H9 (cell line): ENCODE results near the gene PLXNA4. TPM values are rescaled to one million over a fixed set of nuclear protein-coding genes. Genes with fewer than 3 reads are reported as not detected.

ENCODE experiments used
- DNase-seq: peaks from one replicate; pipeline ENCODE4 v3.0.0-alpha.2; 2017
- H2AFZ ChIP-seq: one replicate; pipeline ENCODE4 v1.6.1; 2013; ENCODE audit warnings: mild to moderate bottlenecking, low read length, control low read depth, moderate library complexity
- H2AK5ac ChIP-seq: 2 replicates; pipeline ENCODE4 v1.6.1; 2013; ENCODE audit warnings: low read length, control low read depth, mixed read lengths; ENCODE audit not compliant: insufficient read length
- H2BK120ac ChIP-seq: one replicate; pipeline ENCODE4 v1.6.1; 2013; ENCODE audit warnings: low read depth, mild to moderate bottlenecking, low read length, control low read depth, inconsistent platforms; ENCODE audit not compliant: poor library complexity, severe bottlenecking
- H2BK12ac ChIP-seq: 2 replicates; pipeline ENCODE4 v1.6.1; 2013; ENCODE audit warnings: low read length, control low read depth, mixed read lengths, low read depth; ENCODE audit not compliant: insufficient read length
- H2BK15ac ChIP-seq: 2 replicates; pipeline ENCODE4 v1.6.1; 2013; ENCODE audit warnings: low read depth, low read length, control low read depth
- H2BK20ac ChIP-seq: one replicate; pipeline ENCODE4 v1.6.1; 2013; ENCODE audit warnings: low read depth, mild to moderate bottlenecking, low read length, control low read depth, inconsistent platforms; ENCODE audit not compliant: poor library complexity, severe bottlenecking
- H2BK5ac ChIP-seq: 2 replicates; pipeline ENCODE4 v1.6.1; 2013; ENCODE audit warnings: low read length, control low read depth, mixed read lengths; ENCODE audit not compliant: insufficient read length
- H3K14ac ChIP-seq: 2 replicates; pipeline ENCODE4 v1.6.1; 2013; ENCODE audit warnings: low read length, control low read depth; ENCODE audit not compliant: insufficient read depth
- H3K18ac ChIP-seq: 2 replicates; pipeline ENCODE4 v1.6.1; 2013; ENCODE audit warnings: low read depth, mild to moderate bottlenecking, mixed read lengths, low read length, control low read depth; ENCODE audit not compliant: insufficient read length
- H3K23ac ChIP-seq: 2 replicates; pipeline ENCODE4 v1.6.1; 2013; ENCODE audit warnings: low read length, control low read depth, mixed read lengths, low read depth; ENCODE audit not compliant: insufficient read length
- H3K23me2 ChIP-seq: 2 replicates; pipeline ENCODE4 v1.6.1; 2013; ENCODE audit warnings: low read depth, mild to moderate bottlenecking, mixed read lengths, low read length, control low read depth; ENCODE audit not compliant: insufficient read length, poor library complexity, severe bottlenecking
- H3K27ac ChIP-seq: 2 replicates; pipeline ENCODE4 v1.5.1; 2013; ENCODE audit warnings: low read length, control low read depth, mixed read lengths, low read depth; ENCODE audit not compliant: insufficient read length
- H3K27me3 ChIP-seq: 2 replicates; pipeline ENCODE4 v1.6.1; 2013; ENCODE audit warnings: low read length, control low read depth, inconsistent platforms; ENCODE audit not compliant: insufficient read depth
- H3K4ac ChIP-seq: 2 replicates; pipeline ENCODE4 v1.6.1; 2013; ENCODE audit warnings: low read depth, mild to moderate bottlenecking, control low read depth, inconsistent platforms, low read length, moderate library complexity
- H3K4me1 ChIP-seq: 2 replicates; pipeline ENCODE4 v1.6.1; 2013; ENCODE audit warnings: low read length, control low read depth, inconsistent platforms; ENCODE audit not compliant: insufficient read depth
- H3K4me2 ChIP-seq: 2 replicates; pipeline ENCODE4 v1.6.1; 2013; ENCODE audit warnings: low read length, control low read depth, mixed read lengths; ENCODE audit not compliant: insufficient read length, insufficient read depth
- H3K56ac ChIP-seq: 2 replicates; pipeline ENCODE4 v1.6.1; 2013; ENCODE audit warnings: low read depth, mild to moderate bottlenecking, mixed read lengths, low read length, control low read depth; ENCODE audit not compliant: insufficient read length
- H3K79me1 ChIP-seq: 2 replicates; pipeline ENCODE4 v1.6.1; 2013; ENCODE audit warnings: low read depth, mild to moderate bottlenecking, moderate library complexity, low read length, control low read depth, inconsistent platforms; ENCODE audit not compliant: insufficient read depth, poor library complexity, severe bottlenecking
- H3K79me2 ChIP-seq: 2 replicates; pipeline ENCODE4 v1.6.1; 2013; ENCODE audit warnings: low read length, control low read depth, inconsistent platforms; ENCODE audit not compliant: insufficient read depth
- H3K9ac ChIP-seq: 2 replicates; pipeline ENCODE4 v1.6.1; 2013; ENCODE audit warnings: low read length, control low read depth, mixed read lengths; ENCODE audit not compliant: insufficient read length; ENCODE audit errors: extremely low read depth
- H3K9me3 ChIP-seq: one replicate; pipeline ENCODE4 v1.6.1; 2013; ENCODE audit warnings: low read depth, low read length, inconsistent platforms; ENCODE audit not compliant: control insufficient read depth
- H3T11ph ChIP-seq: one replicate; pipeline ENCODE4 v1.6.1; 2013; ENCODE audit warnings: mild to moderate bottlenecking, low read length, control low read depth, inconsistent platforms
- H4K20me1 ChIP-seq: one replicate; pipeline ENCODE4 v1.6.1; 2013; ENCODE audit not compliant: control insufficient read depth, insufficient read length, insufficient read depth
- H4K5ac ChIP-seq: 2 replicates; pipeline ENCODE4 v1.6.1; 2013; ENCODE audit warnings: low read depth, mild to moderate bottlenecking, mixed read lengths, low read length, control low read depth; ENCODE audit not compliant: insufficient read length
- H4K8ac ChIP-seq: replicated peaks from 2 replicates; pipeline ENCODE4 v1.6.1; 2013; ENCODE audit warnings: low read length, control low read depth, mixed read lengths, low read depth; ENCODE audit not compliant: insufficient read length
- H4K91ac ChIP-seq: 2 replicates; pipeline ENCODE4 v1.6.1; 2013; ENCODE audit warnings: low read depth, mild to moderate bottlenecking, moderate library complexity, mixed read lengths, low read length, control low read depth; ENCODE audit not compliant: insufficient read length
- H3K27ac Mint-ChIP-seq, 3 experiments: 2 replicates in 2 of 3; 3 replicates in 1 of 3; pipeline ENCODE4 v1.8.0; 2020 to 2021; ENCODE audit warnings: mixed read lengths in 3 of 3, mild to moderate bottlenecking in 1 of 3, moderate library complexity in 1 of 3
- H3K27me3 Mint-ChIP-seq: 2 replicates; pipeline ENCODE4 v1.8.0; 2021; ENCODE audit warnings: low read depth, mild to moderate bottlenecking, moderate library complexity, mixed read lengths
- H3K36me3 Mint-ChIP-seq, 3 experiments: 2 replicates in 2 of 3; 3 replicates in 1 of 3; pipeline ENCODE4 v1.8.0; 2020 to 2021; ENCODE audit warnings: low read depth in 3 of 3, mixed read lengths in 3 of 3; ENCODE audit not compliant: insufficient read depth in 1 of 3
- H3K4me1 Mint-ChIP-seq, 2 experiments: 2 replicates each; pipeline ENCODE4 v1.8.0; 2020; ENCODE audit warnings: mixed read lengths in 2 of 2
- H3K4me3 Mint-ChIP-seq, 2 experiments: 2 replicates in 1 of 2; 3 replicates in 1 of 2; pipeline ENCODE4 v1.8.0; 2020 to 2021; ENCODE audit warnings: mild to moderate bottlenecking in 2 of 2, mixed read lengths in 2 of 2, moderate library complexity in 1 of 2
- H3K9me3 Mint-ChIP-seq, 2 experiments: 2 replicates in 1 of 2; 3 replicates in 1 of 2; pipeline ENCODE4 v1.8.0; 2020; ENCODE audit warnings: mild to moderate bottlenecking in 2 of 2, mixed read lengths in 2 of 2, moderate library complexity in 1 of 2
- CTCF ChIP-seq: fragments of 200-600 bp; sonication (generic); conservative IDR thresholded peaks from 3 replicates; pipeline ENCODE4 v1.8.0; 2021; ENCODE audit warnings: antibody characterized with exemption, mild to moderate bottlenecking
- WGBS: extraction: QIAGEN DNeasy Blood & Tissue Kit; methylation state at CpG from one replicate; pipeline ENCODE4 v1.1.7; 2013; ENCODE audit warnings: missing lambda C conversion rate, low lambda C conversion rate, mixed read lengths; ENCODE audit not compliant: insufficient read length; ENCODE audit errors: extremely low coverage; 5-methylcytosine and 5-hydroxymethylcytosine counted together
- total RNA-seq: library from RNA; stranded (reverse); gene quantifications from 2 replicates; pipeline ENCODE4 v1.2.1, GENCODE V29; 2021

PLXNA4 gene
- total RNA-seq, 1 experiment from 2014 or later, result 0.35 TPM

DNA sequence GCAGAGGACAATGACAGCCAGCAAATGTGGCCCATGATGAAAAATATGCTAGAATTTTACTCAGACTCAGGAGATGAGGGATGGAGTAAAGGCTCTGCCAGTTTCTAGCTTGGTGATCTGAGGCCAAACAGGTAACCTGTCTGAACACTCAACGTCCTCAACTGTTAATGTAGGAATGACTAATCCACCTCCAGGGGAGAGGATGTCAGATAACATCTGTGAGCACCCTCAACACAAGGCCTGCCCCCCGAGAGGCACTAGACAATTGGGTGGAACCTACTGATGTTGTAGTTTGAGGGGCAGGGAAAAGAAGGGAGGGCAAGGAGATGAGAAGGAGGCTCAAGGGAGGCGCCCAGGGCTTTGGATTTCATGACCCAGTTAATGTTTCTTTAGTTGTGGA, 445.1 kb downstream of the PLXNA4 start:
- Histone ChIP-seq H3K23ac (no peak overlapping the region), H3K56ac (no peak overlapping the region), H2BK12ac (no peak overlapping the region), H3K4ac (no peak overlapping the region), H3K9me3 (no peaks in the 10 kb centered on the region), H4K91ac (no peak overlapping the region), H4K5ac (no peak overlapping the region), H3K9ac (no peak overlapping the region), H3T11ph (no peak overlapping the region), H2BK20ac (no peak overlapping the region), H2BK5ac (no peak overlapping the region), H2AFZ (no peak overlapping the region), H3K23me2 (no peaks in the 10 kb centered on the region), H3K14ac (no peak overlapping the region), H3K4me2 (no peak overlapping the region), H4K8ac (no peak overlapping the region), H4K20me1 (no peaks in the 10 kb centered on the region), H3K27me3 (no peaks in the 10 kb centered on the region), H2BK120ac (no peak overlapping the region), H3K4me1 (peaks cover 3% of the 10 kb centered on the region; the same call in 1 of the 2 replicates), H3K79me2 (no peaks in the 10 kb centered on the region), H2BK15ac (no peak overlapping the region), H3K79me1 (no peaks in the 10 kb centered on the region), H3K18ac (no peak overlapping the region), H2AK5ac (no peak overlapping the region), H3K27ac (no peak overlapping the region)
- no peak for DNase-seq
- no peak for TF ChIP-seq CTCF
- H3K9me3 Mint-ChIP-seq, result peaks cover 8 to 13% of the 10 kb centered on the region in 2 experiments
- H3K27ac Mint-ChIP-seq, result no peak overlapping the region
- H3K4me3 Mint-ChIP-seq, result no peak overlapping the region
- H3K36me3 Mint-ChIP-seq, result peaks cover 6 to 14% (median 8%) of the 10 kb centered on the region in 3 experiments; a peak in 6 of 7 replicates
- no peaks in the 10 kb centered on the region; the same call in 1 of the 2 replicates for H3K27me3 Mint-ChIP-seq
- no CpG with 5 or more reads among the region's 3 CpGs for WGBS
- H3K4me1 Mint-ChIP-seq, result peaks cover 17 to 20% of the 10 kb centered on the region in 2 experiments
